ENCODE data around the gene NTN1. TPM values are rescaled to one million over a fixed set of nuclear protein-coding genes. Genes with fewer than 3 reads are reported as not detected.

Gene NTN1
- total and polyA plus RNA-seq, 2 experiments from 2014 or later = 0.11 to 0.21 TPM

- no peaks in the 10 kb centered on the region for H4K20me1 ChIP-seq (ENCODE audit: insufficient read depth)
These were observed 219.5 kb downstream of the NTN1 start for GRCh38 chr17:9240659-9241370.

DNA sequence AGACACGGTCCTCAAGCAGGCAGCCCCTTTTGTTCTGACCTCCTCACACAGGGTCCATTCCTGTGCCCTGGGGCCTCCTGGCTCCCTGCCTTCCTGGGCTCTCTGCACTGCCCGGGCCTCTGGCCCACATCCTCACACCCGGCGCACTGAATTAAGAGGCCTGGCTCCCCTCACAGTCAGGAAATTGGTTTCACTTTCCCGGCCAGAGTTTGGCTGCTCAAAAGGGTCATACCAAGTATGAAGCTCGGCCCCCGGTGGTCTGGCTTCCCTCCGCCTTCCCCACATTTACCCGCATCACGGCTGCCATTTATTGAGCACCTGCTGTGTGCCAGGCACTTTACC is 220.0 kb downstream of the NTN1 start:
- WGBS, 2 experiments (ENCODE audit: low coverage in 1 of 2, low lambda C conversion rate in 2 of 2, missing lambda C conversion rate in 2 of 2) = 34 to 37% methylated on average over 10 of the region's 10 CpGs
- no peak overlapping the region for H3K4me2 ChIP-seq (ENCODE audit: unreplicated experiment)
- H3K4me1 ChIP-seq (ENCODE audit: insufficient read depth) = peaks cover 14% of the 10 kb centered on the region
- no peaks in the 10 kb centered on the region for H3K9me3 ChIP-seq (ENCODE audit: low read depth)
- no peaks in the 10 kb centered on the region for H3K79me2 ChIP-seq (ENCODE audit: insufficient read depth)
- in situ Hi-C loops (cut with MboI) = no loop called here
- H3K4me3 ChIP-seq = no peak overlapping the region
- no peaks in the 10 kb centered on the region for H4K20me1 ChIP-seq (ENCODE audit: insufficient read depth)
- no peaks in the 10 kb centered on the region for H3K36me3 ChIP-seq (ENCODE audit: low read depth)
- peak; percentile 31 for DNase-seq
- no peak overlapping the region; the same call in 1 of the 2 replicates for H3K9ac ChIP-seq
- no peak overlapping the region for H2AFZ ChIP-seq
- TF ChIP-seq EZH2 (IDR thresholded peaks at IDR 0.05; ENCODE audit: insufficient read depth, poor library complexity, severe bottlenecking) = no peak
- TF ChIP-seq EZH2phosphoT487 (IDR thresholded peaks at IDR 0.05; ENCODE audit: insufficient read depth, low read depth) = no peak
- no peaks in the 10 kb centered on the region for H3K9me2 ChIP-seq (ENCODE audit: insufficient read depth)
- H3K27me3 ChIP-seq (replicated peaks; ENCODE audit: insufficient read depth) = no peaks in the 10 kb centered on the region
- no peak overlapping the region for H3K27ac ChIP-seq
- no peaks in the 10 kb centered on the region for H3F3A ChIP-seq (ENCODE audit: insufficient read depth)

More at GRCh38 chr17:9240659-9241370, 219.5 kb downstream of the NTN1 start:
- TF ChIP-seq EZH2 (IDR thresholded peaks at IDR 0.05; ENCODE audit: insufficient read depth, poor library complexity, severe bottlenecking) (no peak), EZH2phosphoT487 (IDR thresholded peaks at IDR 0.05; ENCODE audit: insufficient read depth, low read depth) (no peak)
- Histone ChIP-seq H3F3A (ENCODE audit: insufficient read depth) (no peaks in the 10 kb centered on the region), H3K4me2 (ENCODE audit: unreplicated experiment) (peak overlapping the region; percentile 74), H2AFZ (peak overlapping the region; percentile 77), H3K4me1 (ENCODE audit: insufficient read depth) (peaks cover 14% of the 10 kb centered on the region), H3K36me3 (ENCODE audit: low read depth) (no peaks in the 10 kb centered on the region), H3K9me2 (ENCODE audit: insufficient read depth) (no peaks in the 10 kb centered on the region), H3K9me3 (ENCODE audit: low read depth) (no peaks in the 10 kb centered on the region), H3K4me3 (peak overlapping the region; percentile 67), H3K79me2 (ENCODE audit: insufficient read depth) (no peaks in the 10 kb centered on the region), H3K27ac (peak overlapping the region; percentile 20; the same call in 1 of the 2 replicates), H3K27me3 (replicated peaks; ENCODE audit: insufficient read depth) (no peaks in the 10 kb centered on the region), H3K9ac (peak overlapping the region; percentile 81)
- 26 to 34% methylated on average over 17 of the region's 17 CpGs for WGBS, 2 experiments (ENCODE audit: low coverage in 1 of 2, low lambda C conversion rate in 2 of 2, missing lambda C conversion rate in 2 of 2)
- in situ Hi-C loops (cut with MboI) = no loop called here
- DNase-seq = peak; percentile 65

GRCh38 chr17:9241774-9242496 is 220.6 kb downstream of the NTN1 start:
- Histone ChIP-seq H3K4me2 (ENCODE audit: unreplicated experiment) (no peak overlapping the region), H4K20me1 (ENCODE audit: insufficient read depth) (no peaks in the 10 kb centered on the region), H3K36me3 (ENCODE audit: low read depth) (no peaks in the 10 kb centered on the region), H3K27me3 (replicated peaks; ENCODE audit: insufficient read depth) (no peaks in the 10 kb centered on the region), H3K4me3 (no peak overlapping the region), H3K9me2 (ENCODE audit: insufficient read depth) (no peaks in the 10 kb centered on the region), H3K79me2 (ENCODE audit: insufficient read depth) (no peaks in the 10 kb centered on the region), H3K9ac (no peak overlapping the region), H3K27ac (no peak overlapping the region), H3K4me1 (ENCODE audit: insufficient read depth) (peaks cover 14% of the 10 kb centered on the region), H3F3A (ENCODE audit: insufficient read depth) (no peaks in the 10 kb centered on the region), H3K9me3 (ENCODE audit: low read depth) (no peaks in the 10 kb centered on the region), H2AFZ (no peak overlapping the region)
- TF ChIP-seq EZH2 (IDR thresholded peaks at IDR 0.05; ENCODE audit: insufficient read depth, poor library complexity, severe bottlenecking) (no peak), EZH2phosphoT487 (IDR thresholded peaks at IDR 0.05; ENCODE audit: insufficient read depth, low read depth) (no peak)
- in situ Hi-C loops (cut with MboI) = no loop called here
- DNase-seq = no peak
- 69 to 71% methylated on average over 15 to 16 of the region's 16 CpGs for WGBS, 2 experiments (ENCODE audit: low coverage in 1 of 2, low lambda C conversion rate in 2 of 2, missing lambda C conversion rate in 2 of 2)

DNA sequence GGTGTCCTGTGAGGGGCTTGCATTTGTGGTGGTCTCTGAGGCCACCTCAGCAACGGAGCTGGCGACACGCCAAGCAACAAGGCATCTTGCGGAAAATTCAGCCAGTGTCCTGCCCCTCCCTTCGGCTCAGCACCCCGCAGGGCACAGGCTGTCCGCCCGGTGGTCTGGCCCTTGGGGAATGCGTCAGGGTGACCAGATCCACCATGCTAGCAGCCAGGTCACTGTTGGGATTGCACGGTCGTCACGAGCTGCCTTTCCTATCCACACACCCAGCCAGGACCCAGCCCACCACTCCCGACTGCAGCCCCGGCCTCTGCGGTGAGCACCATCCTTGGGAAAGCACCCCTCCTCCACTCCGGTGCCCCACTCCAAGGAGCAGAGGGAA is 221.2 kb downstream of the NTN1 start:
- H4K20me1 ChIP-seq (ENCODE audit: insufficient read depth) = no peaks in the 10 kb centered on the region
- H3K27me3 ChIP-seq (replicated peaks; ENCODE audit: insufficient read depth) = no peaks in the 10 kb centered on the region
- no peak overlapping the region for H3K4me3 ChIP-seq
- no peak overlapping the region for H2AFZ ChIP-seq
- H3K4me1 ChIP-seq (ENCODE audit: insufficient read depth) = peaks cover 14% of the 10 kb centered on the region
- H3K36me3 ChIP-seq (ENCODE audit: low read depth) = no peaks in the 10 kb centered on the region
- H3F3A ChIP-seq (ENCODE audit: insufficient read depth) = no peaks in the 10 kb centered on the region
- H3K4me2 ChIP-seq (ENCODE audit: unreplicated experiment) = no peak overlapping the region
- no peaks in the 10 kb centered on the region for H3K9me2 ChIP-seq (ENCODE audit: insufficient read depth)
- no peak overlapping the region for H3K9ac ChIP-seq
- DNase-seq = no peak
- TF ChIP-seq EZH2 (IDR thresholded peaks at IDR 0.05; ENCODE audit: insufficient read depth, poor library complexity, severe bottlenecking) = no peak
- in situ Hi-C loops (cut with MboI) = no loop called here
- no peaks in the 10 kb centered on the region for H3K9me3 ChIP-seq (ENCODE audit: low read depth)
- no peaks in the 10 kb centered on the region for H3K79me2 ChIP-seq (ENCODE audit: insufficient read depth)
- 68 to 71% methylated on average over 14 to 16 of the region's 16 CpGs for WGBS, 2 experiments (ENCODE audit: low coverage in 1 of 2, low lambda C conversion rate in 2 of 2, missing lambda C conversion rate in 2 of 2)
- no peak overlapping the region for H3K27ac ChIP-seq
